B cell (primary cell): ENCODE measurements around the gene LDHB. TPM values are rescaled to one million over a fixed set of nuclear protein-coding genes. Genes with fewer than 3 reads are reported as not detected.
"Not testable (repeated sequence)": the region's sequence is repeated elsewhere in the genome, so short reads cannot be mapped to it uniquely, and the experiment has no call there.

Source experiments
- ATAC-seq: fragments of 200-7000 bp; cut with Tn5 transposase; one replicate; pipeline ENCODE4 v1.10.0; 2021; ENCODE audit warnings: low read depth, mild to moderate bottlenecking, moderate number of reproducible peaks, moderate library complexity
- CTCF ChIA-PET: fragments of 350-600 bp; sonication (Branson Sonifier 250); formaldehyde crosslinking; loops from one replicate; lab custom pipeline; 2021; ENCODE audit warnings: antibody characterized with exemption, inconsistent platforms; lab: Charles Lee
- POLR2A ChIA-PET: fragments of 350-600 bp; sonication (Branson Sonifier 250); formaldehyde crosslinking; loops from one replicate; lab custom pipeline; 2021; ENCODE audit warnings: antibody characterized with exemption; lab: Charles Lee
- DNase-seq: peaks from one replicate; pipeline ENCODE4 v3.0.0; 2013
- H2AFZ ChIP-seq: 2 replicates; pipeline ENCODE4 v1.6.1; 2012; ENCODE audit warnings: mild to moderate bottlenecking, low read depth, low read length; ENCODE audit not compliant: insufficient read depth, poor library complexity, severe bottlenecking
- H3K27ac ChIP-seq, 2 donors: 1 replicate in 1 of 2; 2 replicates in 1 of 2; pipeline ENCODE4 v1.5.1; 2012 to 2013; ENCODE audit warnings: low read length in 2 of 2, mild to moderate bottlenecking in 2 of 2, moderate library complexity in 1 of 2
- H3K27me3 ChIP-seq, 4 experiments: fragments of 200-600 bp in 1 of 4; sonication (generic) in 1 of 4; replicated peaks in 1 of 4; 1 replicate in 2 of 4; 2 replicates in 2 of 4; pipeline versions ENCODE4 v1.6.1 to v1.7.0; 2013 to 2016; ENCODE audit warnings: low read length in 3 of 4, mild to moderate bottlenecking in 2 of 4, mixed read lengths in 1 of 4, moderate library complexity in 1 of 4; ENCODE audit not compliant: insufficient read depth in 4 of 4, control insufficient read depth in 3 of 4; ENCODE audit errors: control extremely low read depth in 1 of 4
- H3K36me3 ChIP-seq, 2 experiments: replicated peaks in 1 of 2; 1 replicate in 1 of 2; 2 replicates in 1 of 2; pipeline versions ENCODE4 v1.6.1 to v1.7.1; 2013; ENCODE audit warnings: low read length in 1 of 2; ENCODE audit not compliant: insufficient read depth in 2 of 2, control insufficient read depth in 1 of 2; ENCODE audit errors: control extremely low read depth in 1 of 2, extremely low read depth in 1 of 2
- H3K4me1 ChIP-seq, 2 donors: fragments of 200-600 bp in 1 of 2; sonication (generic) in 1 of 2; 1 replicate in 1 of 2; 2 replicates in 1 of 2; pipeline versions ENCODE4 v1.5.1 to v1.6.1; 2013 to 2017; ENCODE audit warnings: low read length in 2 of 2; ENCODE audit not compliant: control insufficient read depth in 2 of 2, insufficient read depth in 2 of 2
- H3K4me2 ChIP-seq: replicated peaks from 2 replicates; pipeline ENCODE3; 2012; ENCODE audit warnings: mild to moderate bottlenecking, low read depth, low read length; ENCODE audit not compliant: poor library complexity, severe bottlenecking
- H3K4me3 ChIP-seq, 5 experiments: fragments of 200-600 bp in 1 of 5; sonication (generic) in 1 of 5; 1 replicate in 3 of 5; 2 replicates in 2 of 5; pipeline versions ENCODE4 v1.5.1 to v1.7.0; 2011 to 2016; ENCODE audit warnings: low read length in 4 of 5, mild to moderate bottlenecking in 4 of 5, low read depth in 2 of 5, control low read depth in 1 of 5, moderate library complexity in 1 of 5; ENCODE audit not compliant: insufficient read depth in 1 of 5; ENCODE audit errors: control extremely low read depth in 1 of 5, extremely low read depth in 1 of 5
- H3K79me2 ChIP-seq: fragments of 200-600 bp; sonication (generic); one replicate; pipeline ENCODE4 v1.6.0; 2016; ENCODE audit warnings: low read length; ENCODE audit not compliant: control insufficient read depth, insufficient read depth
- H3K9ac ChIP-seq: fragments of 200-600 bp; sonication (generic); 2 replicates; pipeline ENCODE4 v1.6.1; 2017; ENCODE audit warnings: mild to moderate bottlenecking, low read length, moderate library complexity
- H3K9me3 ChIP-seq, 3 donors: one replicate each; pipeline versions ENCODE4 v1.6.1 to v1.7.1; 2013; ENCODE audit warnings: low read length in 2 of 3; ENCODE audit not compliant: control insufficient read depth in 2 of 3, insufficient read depth in 1 of 3; ENCODE audit errors: control extremely low read depth in 1 of 3
- H4K20me1 ChIP-seq: 2 replicates; pipeline ENCODE4 v1.6.0; 2012; ENCODE audit warnings: mild to moderate bottlenecking, low read length; ENCODE audit not compliant: insufficient read depth, control insufficient read depth, poor library complexity, severe bottlenecking
- H3K27ac Mint-ChIP-seq: one replicate; pipeline ENCODE4 v1.8.0; 2021; ENCODE audit warnings: mixed read lengths
- H3K27me3 Mint-ChIP-seq: one replicate; pipeline ENCODE4 v1.8.0; 2021; ENCODE audit warnings: mixed read lengths
- H3K4me1 Mint-ChIP-seq: one replicate; pipeline ENCODE4 v1.8.0; 2021; ENCODE audit warnings: mixed read lengths
- H3K4me3 Mint-ChIP-seq: one replicate; pipeline ENCODE4 v1.8.0; 2021; ENCODE audit warnings: mixed read lengths
- H3K9me3 Mint-ChIP-seq: one replicate; pipeline ENCODE4 v1.8.0; 2022; ENCODE audit warnings: mixed read lengths; ENCODE audit not compliant: insufficient read depth
- EZH2 ChIP-seq: IDR thresholded peaks from 2 replicates; pipeline ENCODE4 v1.6.1; 2012; ENCODE audit warnings: borderline replicate concordance, low read depth, mild to moderate bottlenecking, moderate library complexity, low read length; ENCODE audit not compliant: insufficient read depth, poor library complexity, severe bottlenecking
- WGBS: methylation state at CpG from one replicate; pipeline ENCODE4 v1.1.5; 2013; ENCODE audit warnings: missing lambda C conversion rate; ENCODE audit not compliant: insufficient coverage; 5-methylcytosine and 5-hydroxymethylcytosine counted together
- intact Hi-C: fragments of 100-400 bp; cut with micrococcal nuclease; formaldehyde crosslinking; loops from one replicate; pipeline ENCODE4 v1.10.0; 2022
- polyA plus RNA-seq: library from polyadenylated mRNA; depleted of rRNA; stranded (reverse); fragments of >200 nt; gene quantifications from 2 replicates; pipeline ENCODE4 v1.2.3, GENCODE V29; 2012
- total RNA-seq, 2 donors: library from RNA; stranded (reverse); fragments of 120-200 nt in 1 of 2; gene quantifications; 1 replicate in 1 of 2; 2 replicates in 1 of 2; pipeline versions ENCODE4 v1.2.3 to v1.2.4, GENCODE V29; 2013 to 2022
- TF ChIP-seq, protein P1 (sequence below): fragments of 200-600 bp; IDR thresholded peaks from one replicate; pipeline ENCODE4 v1.8.0; 2022; ENCODE audit warnings: antibody characterized with exemption, mild to moderate bottlenecking

The LDHB gene
- total and polyA plus RNA-seq, 2 donors (not counting 1 experiment from before 2014, with no cell fraction given), result 63.2 to 161 TPM

- Mint-ChIP-seq H3K4me1 (peaks cover 15% of the 10 kb centered on the region), H3K27me3 (peaks cover 28% of the 10 kb centered on the region)
- CTCF ChIA-PET, result interaction anchor here (2.0 kb wide), 1 partner anchor 19 kb away, joined by 6 read pairs; no protein-coding TSS in a partner anchor
- H3K9me3 ChIP-seq, H3K79me2 ChIP-seq, H4K20me1 ChIP-seq, H3K4me2 ChIP-seq, H3K4me3 Mint-ChIP-seq, POLR2A ChIA-PET, H3K27me3 ChIP-seq, H2AFZ ChIP-seq, H3K9me3 Mint-ChIP-seq, H3K4me3 ChIP-seq, H3K27ac Mint-ChIP-seq, H3K4me1 ChIP-seq, intact Hi-C loops, H3K27ac ChIP-seq, H3K36me3 ChIP-seq, DNase-seq, H3K9ac ChIP-seq, ATAC-seq: not testable (repeated sequence)
- WGBS, result 99% methylated on average over 38 of the region's 44 CpGs
Observed at GRCh38 chr12:21661396-21662093, 3.9 kb upstream of the LDHB start.

DNA sequence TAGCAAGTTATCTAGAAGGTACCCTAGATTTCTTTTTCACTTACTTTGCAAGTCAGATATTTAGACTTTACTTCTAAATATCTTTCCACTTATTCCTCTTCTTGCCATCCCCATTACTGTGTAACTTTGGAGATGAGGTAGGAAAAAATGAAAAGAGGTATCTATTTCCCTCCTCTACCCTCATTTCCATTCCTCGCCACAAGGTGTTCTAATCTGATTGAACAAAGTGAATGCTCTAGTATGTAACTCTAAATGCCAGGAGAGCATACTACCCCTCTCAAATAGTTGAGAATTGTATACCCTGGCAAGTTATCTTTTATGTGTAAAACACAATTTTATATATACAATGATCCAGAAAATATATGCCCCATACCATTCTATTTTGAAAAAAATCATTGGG, 1.7 kb upstream of the LDHB start:
- Mint-ChIP-seq H3K27me3 (peaks cover 16% of the 10 kb centered on the region), H3K4me3 (no peak overlapping the region), H3K4me1 (peaks cover 28% of the 10 kb centered on the region), H3K27ac (no peak overlapping the region), H3K9me3 (no peaks in the 10 kb centered on the region)
- Histone ChIP-seq H3K27ac (no peak overlapping the region), H3K27me3 (peaks cover 0 to 4% (median 0%) of the 10 kb centered on the region in 4 experiments), H3K79me2 (peaks cover 29% of the 10 kb centered on the region), H3K9ac (no peak overlapping the region), H2AFZ (no peak overlapping the region), H4K20me1 (peaks cover 5% of the 10 kb centered on the region), H3K4me3 (no peak overlapping the region), H3K4me2 (no peak overlapping the region), H3K4me1 (peaks cover 8 to 13% of the 10 kb centered on the region in 2 donors), H3K36me3 (peaks cover 0 to under 1% of the 10 kb centered on the region in 2 experiments), H3K9me3 (no peaks in the 10 kb centered on the region)
- no CpG with 5 or more reads among the region's 1 CpG for WGBS
- intact Hi-C loops, result loop anchor here (2.0 to 5.0 kb wide), 3 partner anchors 21 to 883 kb away; partner anchors contain the start of genes C2CD5 and SPX
- POLR2A ChIA-PET, result no interaction called here
- TF ChIP-seq EZH2, result no peak
- TF ChIP-seq, protein P1, sequence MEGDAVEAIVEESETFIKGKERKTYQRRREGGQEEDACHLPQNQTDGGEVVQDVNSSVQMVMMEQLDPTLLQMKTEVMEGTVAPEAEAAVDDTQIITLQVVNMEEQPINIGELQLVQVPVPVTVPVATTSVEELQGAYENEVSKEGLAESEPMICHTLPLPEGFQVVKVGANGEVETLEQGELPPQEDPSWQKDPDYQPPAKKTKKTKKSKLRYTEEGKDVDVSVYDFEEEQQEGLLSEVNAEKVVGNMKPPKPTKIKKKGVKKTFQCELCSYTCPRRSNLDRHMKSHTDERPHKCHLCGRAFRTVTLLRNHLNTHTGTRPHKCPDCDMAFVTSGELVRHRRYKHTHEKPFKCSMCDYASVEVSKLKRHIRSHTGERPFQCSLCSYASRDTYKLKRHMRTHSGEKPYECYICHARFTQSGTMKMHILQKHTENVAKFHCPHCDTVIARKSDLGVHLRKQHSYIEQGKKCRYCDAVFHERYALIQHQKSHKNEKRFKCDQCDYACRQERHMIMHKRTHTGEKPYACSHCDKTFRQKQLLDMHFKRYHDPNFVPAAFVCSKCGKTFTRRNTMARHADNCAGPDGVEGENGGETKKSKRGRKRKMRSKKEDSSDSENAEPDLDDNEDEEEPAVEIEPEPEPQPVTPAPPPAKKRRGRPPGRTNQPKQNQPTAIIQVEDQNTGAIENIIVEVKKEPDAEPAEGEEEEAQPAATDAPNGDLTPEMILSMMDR, result no peak
- no peak for DNase-seq
- ATAC-seq, result no peak
- CTCF ChIA-PET, result no interaction called here
